H4 (cell line): Measurements from ENCODE around the gene ASGR1. TPM values are rescaled to one million over a fixed set of nuclear protein-coding genes. Genes with fewer than 3 reads are reported as not detected.
"Not testable (repeated sequence)": the region's sequence is repeated elsewhere in the genome, so short reads cannot be mapped to it uniquely, and the experiment has no call there.

Source experiments
- DNase-seq: peaks from one replicate; pipeline ENCODE4 v3.0.0-alpha.2; 2015; ENCODE audit warnings: low spot score
- total RNA-seq: library from RNA; depleted of rRNA; stranded (reverse); fragments of >200 nt; shearing (Covaris generic); gene quantifications from 2 replicates; pipeline ENCODE4 v1.2.3, GENCODE V29; 2014

ASGR1 gene
- total RNA-seq, 1 experiment from 2014 or later, result 1.4 TPM

DNA sequence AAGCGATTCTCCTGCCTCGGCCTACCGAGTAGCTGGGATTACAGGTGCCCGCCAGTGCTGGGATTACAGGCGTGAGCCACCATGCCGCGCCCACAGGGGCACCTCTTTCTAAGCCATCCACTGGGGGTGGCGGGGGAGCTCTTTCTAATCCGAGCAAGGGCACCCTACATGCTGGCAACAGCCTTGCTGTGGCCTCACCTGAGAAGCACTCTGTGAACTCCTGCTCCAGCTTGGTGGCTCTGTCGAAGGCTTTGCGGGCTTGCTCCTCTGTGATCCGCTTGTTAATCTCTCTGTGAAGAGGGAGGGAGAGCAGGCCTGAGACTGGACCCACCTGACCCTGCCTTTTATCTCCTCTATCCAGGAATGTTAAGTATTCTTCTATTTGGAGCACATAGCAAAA, 11.9 kb upstream of the ASGR1 start:
- no peak for DNase-seq

- no peak for DNase-seq
Measured at GRCh38 chr17:7190276-7190917, 11.2 kb upstream of the ASGR1 start.

DNA sequence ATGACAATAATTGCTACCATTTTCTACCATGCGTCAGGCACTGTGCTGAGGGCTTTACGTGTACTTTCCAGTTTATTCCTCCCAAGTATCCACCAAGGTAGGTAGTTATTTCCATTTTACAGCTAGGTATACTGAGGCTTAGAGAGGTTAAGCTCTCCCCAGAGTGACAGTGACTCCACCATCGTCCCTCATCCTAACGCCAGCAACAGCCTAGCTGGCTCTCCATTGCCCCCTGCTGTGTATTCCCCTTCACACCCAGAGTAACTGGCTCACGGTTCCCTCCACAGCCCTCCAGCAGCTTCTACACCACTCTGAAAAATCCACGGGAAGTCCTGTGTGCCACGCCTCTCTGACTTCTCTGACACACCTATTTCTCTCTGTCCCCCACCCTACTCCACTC, 7.1 kb upstream of the ASGR1 start:
- no peak for DNase-seq

DNA sequence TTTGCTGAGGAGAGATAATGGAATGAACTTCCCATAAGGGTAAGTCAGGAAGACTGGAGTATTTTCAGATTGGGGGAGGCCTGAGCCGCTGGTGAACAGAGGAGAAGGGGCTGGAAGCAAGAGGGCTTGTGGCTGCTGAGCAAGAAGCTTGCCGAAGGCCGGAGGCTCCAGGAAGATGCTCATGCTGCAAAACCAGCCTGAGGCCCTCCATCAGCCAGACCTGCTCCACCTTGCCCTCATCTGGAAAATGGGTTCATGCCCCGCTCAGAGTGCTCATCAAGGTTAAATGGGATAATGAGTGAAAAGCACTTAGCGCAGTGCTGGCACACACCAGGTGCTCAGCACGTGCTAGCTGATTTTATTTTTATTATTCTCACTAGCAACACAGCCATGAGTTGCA, 5.5 kb upstream of the ASGR1 start:
- no peak for DNase-seq

- DNase-seq, result no peak
Measured at GRCh38 chr17:7184091-7184488, 4.9 kb upstream of the ASGR1 start.

- no peak for DNase-seq
Measured at GRCh38 chr17:7183433-7184090, 4.4 kb upstream of the ASGR1 start.

DNA sequence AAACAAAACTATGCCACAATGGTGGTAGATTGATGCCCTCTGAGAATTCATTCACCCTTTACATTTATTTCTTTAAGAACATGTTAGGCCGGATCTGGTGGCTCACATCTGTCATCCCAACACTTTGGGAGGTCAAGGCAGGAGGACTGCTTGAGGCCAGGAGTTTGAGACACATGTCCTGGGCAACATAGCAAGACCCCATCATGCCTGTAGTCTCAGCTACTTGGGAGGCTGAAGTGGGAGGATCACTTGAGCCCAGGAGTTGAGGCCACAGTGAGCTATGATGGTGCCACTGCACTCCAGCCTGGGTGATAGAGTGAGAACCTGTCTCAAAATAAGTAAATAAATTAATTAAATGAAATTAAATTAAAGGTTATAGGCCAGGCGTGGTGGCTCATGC, 2.9 kb upstream of the ASGR1 start:
- not testable (repeated sequence) for DNase-seq

GRCh38 chr17:7178973-7179316, 225 bp downstream of the ASGR1 start:
- no peak for DNase-seq

GRCh38 chr17:7177954-7178477, 1.2 kb downstream of the ASGR1 start:
- DNase-seq, result no peak

- peak; percentile 43 for DNase-seq
Measured at GRCh38 chr17:7177191-7177953, 1.8 kb downstream of the ASGR1 start.

GRCh38 chr17:7176841-7177190, 2.4 kb downstream of the ASGR1 start:
- no peak for DNase-seq

GRCh38 chr17:7176107-7176840, 2.9 kb downstream of the ASGR1 start:
- no peak for DNase-seq

DNA sequence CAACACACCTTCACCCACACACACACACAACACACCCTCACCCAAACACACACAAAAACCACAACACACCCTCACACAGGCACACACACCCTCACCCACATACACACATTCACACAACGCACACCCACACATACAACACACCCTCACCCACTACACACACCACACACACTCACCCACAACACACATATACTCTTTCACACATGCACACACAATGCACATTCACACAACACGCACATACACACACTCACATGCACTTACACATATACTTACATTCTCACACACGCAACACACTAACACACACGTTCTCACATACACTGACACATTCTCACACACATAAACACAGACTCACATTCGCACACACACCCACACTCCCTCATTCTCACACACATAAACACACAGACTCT, 3.8 kb downstream of the ASGR1 start:
- DNase-seq, result no peak

DNA sequence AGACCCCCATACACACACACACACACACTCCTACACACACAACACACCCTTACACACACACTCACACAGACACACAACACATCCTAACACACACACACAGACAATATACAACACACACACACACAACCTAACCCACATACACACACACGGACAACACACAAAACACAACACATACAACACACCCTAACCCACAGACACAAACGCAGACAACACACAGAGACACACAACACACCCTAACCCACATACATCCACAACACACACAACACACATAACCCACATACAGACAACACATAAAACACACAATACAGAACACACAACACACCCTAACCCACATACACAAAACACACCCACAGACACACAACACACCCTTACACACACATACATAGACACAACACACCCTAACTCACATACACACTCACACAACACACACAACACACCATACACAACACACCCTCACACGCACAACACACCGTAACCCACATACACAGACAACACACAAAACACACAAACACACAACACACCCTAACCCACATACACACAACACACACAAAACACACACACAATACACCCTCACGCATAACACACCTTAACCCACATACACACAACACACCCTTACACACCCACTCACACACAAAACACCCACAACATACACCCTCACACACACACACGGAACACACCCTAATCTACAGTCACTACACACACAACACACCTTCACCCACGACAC, 4.4 kb downstream of the ASGR1 start:
- no peak for DNase-seq

DNA sequence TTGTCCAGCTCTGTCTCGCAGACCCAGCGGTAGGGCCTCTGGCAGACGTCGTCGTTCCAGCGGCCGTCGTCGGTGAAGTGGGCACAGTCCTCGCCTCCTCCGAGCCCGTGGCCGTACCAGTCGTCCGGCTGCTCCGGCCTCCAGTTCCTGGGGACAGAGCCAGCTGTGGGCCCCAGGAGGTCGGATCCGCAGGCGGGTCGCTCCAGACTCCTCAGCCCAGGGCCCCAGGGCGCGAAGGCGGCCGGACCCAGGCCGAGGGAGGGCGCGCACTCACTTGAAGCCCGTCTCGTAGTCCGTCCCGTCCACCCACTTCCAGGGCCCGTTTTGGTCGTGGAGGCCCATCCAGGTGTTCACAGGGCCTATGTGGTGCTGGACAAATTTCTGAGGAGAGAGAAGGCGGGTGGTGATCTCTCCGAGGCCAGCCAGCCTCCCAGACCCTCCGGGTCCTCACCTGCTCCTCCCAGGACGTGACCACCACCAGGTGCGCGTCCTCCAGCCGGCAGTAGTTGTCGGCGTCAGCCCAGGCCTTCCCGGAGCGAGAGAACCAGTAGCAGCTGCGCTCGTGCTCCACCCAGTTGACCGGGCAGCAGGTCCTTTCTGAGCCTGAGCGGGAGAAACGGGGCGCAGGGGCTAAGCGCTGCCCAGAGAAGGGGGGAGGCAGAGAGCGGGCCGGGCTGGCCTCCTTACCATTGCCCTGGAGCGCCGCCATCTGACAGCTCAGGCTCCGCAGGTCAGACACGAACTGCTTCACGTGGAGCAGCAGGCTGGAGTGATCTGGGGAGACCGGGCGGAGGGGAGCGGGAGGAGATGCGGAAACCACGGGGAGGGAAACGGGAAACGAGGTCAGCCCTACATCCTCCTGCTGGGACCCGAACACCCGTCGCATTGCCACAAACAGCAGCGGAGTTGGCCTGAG, 5.2 kb downstream of the ASGR1 start:
- no peak for DNase-seq

DNA sequence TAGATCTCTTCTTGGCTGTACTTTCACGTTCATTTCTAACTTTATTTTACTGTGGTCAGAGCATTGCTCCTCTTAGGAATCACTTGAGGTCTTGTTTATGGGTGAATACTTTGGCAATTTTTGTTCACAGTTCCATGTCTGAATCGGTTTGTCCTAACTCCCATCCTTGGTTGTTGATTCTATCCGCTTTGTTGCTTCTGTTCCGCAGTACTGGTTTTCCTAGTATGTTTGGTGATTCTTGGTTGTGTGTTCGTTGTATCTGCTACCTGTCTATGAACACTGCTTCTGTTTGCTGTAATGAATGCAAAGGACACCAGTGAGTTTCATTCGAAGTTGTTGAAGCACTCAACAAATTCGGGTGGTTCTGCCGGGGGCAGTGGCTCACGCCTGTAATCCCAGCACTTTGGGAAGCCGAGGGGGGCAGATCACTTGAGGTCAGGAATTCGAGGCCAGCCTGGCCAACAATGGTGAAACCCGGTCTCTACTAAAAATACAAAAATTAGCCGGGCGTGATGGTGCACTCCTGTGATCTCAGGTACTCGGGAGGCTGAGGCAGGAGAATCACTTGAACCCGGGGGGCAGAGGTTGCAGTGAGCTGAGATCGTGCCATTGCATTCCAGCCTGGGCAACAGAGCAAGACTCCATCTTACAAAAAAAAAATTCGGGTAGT, 6.5 kb downstream of the ASGR1 start:
- DNase-seq, result not testable (repeated sequence)

GRCh38 chr17:7169565-7169908, 9.6 kb downstream of the ASGR1 start:
- not testable (repeated sequence) for DNase-seq

- not testable (repeated sequence) for DNase-seq
Measured at GRCh38 chr17:7168841-7169564, 10.2 kb downstream of the ASGR1 start.

GRCh38 chr17:7167832-7168231, 11.3 kb downstream of the ASGR1 start:
- DNase-seq, result no peak
